GM19324 (cell line): Measurements from ENCODE around the gene TAF1B.
"Not testable (repeated sequence)": the region's sequence is repeated elsewhere in the genome, so short reads cannot be mapped to it uniquely, and the experiment has no call there.

ENCODE experiments used
- ATAC-seq: cut with Tn5 transposase; IDR thresholded peaks from one replicate; pipeline ENCODE4 v1.9.1; 2021; ENCODE audit warnings: mild to moderate bottlenecking, moderate library complexity; ENCODE audit not compliant: unreplicated experiment, low FRiP score

TAF1B gene

GRCh38 chr2:9877726-9878125, 34.5 kb downstream of the TAF1B start:
- no peak for ATAC-seq

- ATAC-seq = no peak
These were observed 36.4 kb downstream of the TAF1B start for GRCh38 chr2:9879455-9880194.

- ATAC-seq = no peak
These were observed 40.6 kb downstream of the TAF1B start for GRCh38 chr2:9883897-9884296.

- no peak for ATAC-seq
These were observed 41.2 kb downstream of the TAF1B start for GRCh38 chr2:9884436-9884835.

- no peak for ATAC-seq
These were observed 41.9 kb downstream of the TAF1B start for GRCh38 chr2:9885036-9885684.

DNA sequence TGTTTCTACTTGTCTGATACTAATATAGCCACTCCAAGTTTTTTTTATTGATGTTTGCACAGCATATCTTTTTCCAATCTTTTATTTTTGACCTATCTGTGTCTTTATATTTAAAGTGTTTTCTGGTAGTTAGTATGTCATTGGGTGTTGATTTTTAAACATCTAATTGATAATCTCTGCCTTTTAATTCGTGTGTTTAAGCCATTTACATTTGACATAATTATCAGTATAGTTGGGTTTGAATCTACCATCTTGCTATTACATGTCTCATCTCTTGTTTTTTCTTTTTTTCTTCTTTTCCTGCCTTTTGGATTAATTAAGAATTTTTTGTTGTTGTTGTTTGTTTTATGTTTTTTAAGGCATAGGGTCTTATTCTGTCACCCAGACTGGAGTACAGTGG, 44.2 kb downstream of the TAF1B start:
- ATAC-seq = no peak

DNA sequence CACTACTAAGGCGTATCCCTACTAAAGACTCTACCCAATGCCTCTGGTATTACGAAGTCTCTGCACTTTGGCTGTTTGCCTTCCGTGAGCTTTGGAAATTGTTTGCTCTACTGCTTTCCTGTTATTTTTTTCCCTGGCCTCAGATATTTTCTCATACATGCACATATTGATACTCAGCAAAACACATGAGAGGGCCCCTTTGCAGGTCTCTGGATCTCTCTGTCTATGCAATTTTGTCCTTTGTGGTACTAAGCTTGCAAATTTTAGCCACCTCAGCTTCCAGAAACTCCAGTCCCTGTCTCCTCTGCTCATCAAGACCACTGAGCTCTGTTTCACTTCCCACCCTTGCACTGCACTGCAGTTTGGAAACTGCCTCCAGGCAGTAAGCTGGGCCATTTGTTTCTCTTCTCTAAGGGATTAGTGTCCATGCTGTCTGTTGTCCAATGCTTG, 46.6 kb downstream of the TAF1B start:
- no peak for ATAC-seq

DNA sequence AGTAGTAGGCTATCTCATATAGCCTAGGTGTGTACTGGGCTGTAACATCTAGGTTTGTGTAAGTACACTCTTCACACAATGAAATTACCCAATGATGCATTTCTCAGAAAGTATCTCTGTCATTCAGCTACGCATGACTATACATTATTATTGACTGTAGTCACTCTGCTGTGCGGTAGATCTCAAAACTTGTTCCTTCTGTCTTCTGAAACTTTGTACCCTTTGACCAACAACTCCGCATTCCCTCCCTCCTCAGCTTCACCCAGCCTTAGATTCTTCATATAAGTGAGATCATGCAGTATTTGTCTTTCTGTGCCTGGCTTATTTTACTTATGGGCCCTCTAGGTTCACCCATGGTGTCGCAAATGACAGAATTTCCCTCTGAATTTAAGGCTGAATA, 49.0 kb downstream of the TAF1B start:
- ATAC-seq = no peak

DNA sequence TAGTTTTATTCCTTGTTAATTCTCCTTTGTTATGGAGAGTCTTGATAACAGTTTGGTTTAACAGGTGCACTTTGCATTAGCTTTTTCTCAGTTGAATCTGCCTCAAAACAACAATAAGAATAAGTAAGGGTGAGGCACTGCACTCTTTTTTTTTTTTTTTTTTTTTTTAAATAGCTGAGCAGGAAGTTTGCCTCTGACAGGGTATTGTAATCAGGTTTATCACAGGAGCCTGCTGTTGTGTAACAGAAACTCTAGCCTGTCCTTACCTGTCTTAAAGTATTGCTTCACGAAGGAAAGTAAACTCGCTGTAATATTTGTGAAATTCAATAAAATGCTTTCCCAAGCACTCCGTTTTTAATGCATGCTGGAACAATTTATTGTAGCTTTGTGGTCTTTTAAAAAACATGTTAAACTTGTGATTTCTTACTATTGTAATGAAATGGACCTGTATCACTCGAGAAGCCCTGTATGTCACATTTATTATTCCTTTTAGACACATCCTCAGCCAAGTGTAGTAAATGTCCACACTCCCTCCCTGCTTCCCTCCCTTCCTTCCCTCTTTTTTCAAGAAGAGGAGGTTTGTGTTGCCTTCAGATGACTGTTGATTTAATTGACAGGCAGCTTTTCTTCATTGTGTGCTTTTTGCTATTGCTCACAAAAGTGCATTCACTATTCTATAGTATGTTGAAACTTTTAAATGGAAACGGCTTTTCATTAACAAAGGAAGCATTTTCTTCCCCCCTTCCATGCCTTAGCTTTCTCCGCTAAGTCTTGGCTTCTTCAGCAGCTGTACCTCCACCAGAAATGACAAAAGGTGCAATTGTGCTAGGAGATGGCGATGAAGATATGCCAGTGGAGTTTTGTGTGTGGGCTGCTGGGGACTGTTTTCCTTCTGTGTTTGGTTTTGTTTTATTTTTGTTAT, 52.7 kb downstream of the TAF1B start:
- ATAC-seq = no peak

GRCh38 chr2:9897331-9897737, 54.1 kb downstream of the TAF1B start:
- ATAC-seq = no peak

DNA sequence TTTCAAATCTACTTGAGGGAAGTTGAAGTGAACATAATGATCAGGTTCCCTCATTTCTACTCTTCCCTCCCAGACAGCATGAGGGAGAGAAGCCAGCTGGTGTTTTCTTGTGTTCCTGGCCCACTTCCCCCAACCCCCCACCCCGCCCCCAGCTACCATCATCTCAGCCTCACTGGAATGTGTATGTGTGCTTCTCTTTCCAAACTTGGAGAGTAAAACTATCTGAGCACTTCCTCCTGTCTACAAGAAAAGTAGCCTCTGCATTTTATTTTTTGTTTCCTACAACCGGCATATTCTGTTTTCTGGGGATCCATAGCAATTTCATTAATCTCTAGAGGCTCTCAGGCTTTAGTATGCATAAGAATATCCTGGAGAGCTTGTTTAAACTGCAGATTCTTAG, 54.6 kb downstream of the TAF1B start:
- no peak for ATAC-seq

DNA sequence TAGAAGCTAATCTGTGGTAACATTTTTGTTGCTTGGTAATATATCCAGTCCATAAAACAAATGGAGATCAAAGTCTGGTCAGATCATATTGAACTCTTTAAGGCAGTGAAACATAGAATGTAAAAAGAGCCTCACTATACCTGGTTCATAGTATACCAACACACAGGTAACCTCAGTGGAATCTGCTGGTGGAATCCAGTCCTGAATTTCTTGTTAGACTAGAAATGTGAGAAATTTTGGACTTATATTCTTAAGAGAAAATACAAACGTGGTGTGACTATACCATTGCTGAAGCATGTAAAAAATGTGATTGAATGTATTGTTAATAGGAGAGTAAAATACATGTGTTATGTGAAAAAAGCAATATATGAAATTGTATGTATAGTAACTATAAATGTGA, 62.1 kb downstream of the TAF1B start:
- no peak for ATAC-seq

DNA sequence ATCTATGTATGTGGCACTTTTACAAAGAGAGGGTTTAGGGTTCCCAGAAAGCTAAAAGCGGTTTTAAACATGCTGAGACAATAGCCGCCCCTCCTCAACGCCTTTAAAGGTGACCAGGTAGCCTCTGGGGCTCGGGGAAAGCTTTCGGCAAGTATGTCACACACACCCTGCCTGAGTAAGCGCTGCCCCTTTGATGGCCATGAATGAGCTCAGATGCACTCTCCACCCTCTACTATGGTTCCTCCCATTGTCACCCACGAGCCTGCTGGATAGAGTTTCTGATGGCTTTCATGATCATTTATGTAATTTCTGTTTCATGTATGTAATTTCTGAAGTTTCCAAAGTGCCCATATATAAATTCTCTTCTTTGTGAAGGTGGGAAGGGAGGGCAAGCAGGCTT, 64.1 kb downstream of the TAF1B start:
- ATAC-seq = no peak

- ATAC-seq = no peak
These were observed 65.4 kb downstream of the TAF1B start for GRCh38 chr2:9908639-9909038.

GRCh38 chr2:9909106-9909505, 65.8 kb downstream of the TAF1B start:
- no peak for ATAC-seq

- ATAC-seq = no peak
These were observed 67.4 kb downstream of the TAF1B start for GRCh38 chr2:9910699-9911098.

DNA sequence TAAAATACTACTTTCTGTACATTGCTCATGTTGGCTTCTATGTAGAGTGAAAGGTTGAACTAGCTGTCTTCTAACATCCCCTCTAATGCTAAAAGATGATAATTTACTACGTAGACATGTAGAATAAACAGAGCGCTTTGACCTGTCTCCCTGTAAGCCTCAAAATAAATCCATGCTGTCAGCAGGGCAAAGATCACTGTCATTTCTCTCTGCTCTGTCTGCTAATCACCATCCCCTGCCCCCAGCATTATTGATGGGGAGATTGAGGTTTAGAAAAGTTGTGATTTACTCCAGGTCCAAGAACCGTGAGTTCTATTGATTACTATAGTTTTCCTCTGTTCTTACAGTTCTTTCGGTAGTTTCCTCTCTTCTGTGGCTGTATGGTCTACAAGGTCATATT, 69.2 kb downstream of the TAF1B start:
- no peak for ATAC-seq

- ATAC-seq = peak; percentile 79
These were observed 71.3 kb downstream of the TAF1B start for GRCh38 chr2:9914384-9915065.

DNA sequence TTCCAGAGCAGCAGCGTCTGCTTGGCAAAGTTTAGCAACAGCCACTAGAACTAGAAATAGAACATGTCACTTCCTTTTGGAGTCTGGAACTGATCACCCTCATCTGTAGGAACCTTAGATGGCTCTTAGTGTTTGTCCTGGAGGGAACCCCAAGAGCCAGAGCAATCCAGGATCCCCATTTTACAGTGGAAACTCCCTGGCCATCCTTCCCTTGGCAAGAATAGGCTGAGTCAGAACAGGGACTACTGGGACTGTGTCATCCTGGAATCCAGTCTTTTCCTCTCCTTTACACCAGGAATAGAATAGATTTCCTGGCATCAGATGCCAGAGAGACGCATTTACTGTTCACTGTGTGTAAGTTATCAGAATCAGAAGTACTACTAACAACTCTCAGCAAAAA, 75.0 kb downstream of the TAF1B start:
- ATAC-seq = no peak

GRCh38 chr2:9919512-9919911, 76.2 kb downstream of the TAF1B start:
- no peak for ATAC-seq

- not testable (repeated sequence) for ATAC-seq
These were observed 83.7 kb downstream of the TAF1B start for GRCh38 chr2:9927020-9927419.
